ENCODE data around the gene CDC23. TPM values are rescaled to one million over a fixed set of nuclear protein-coding genes. Genes with fewer than 3 reads are reported as not detected.

CDC23 gene
- total and polyA plus RNA-seq, 7 donors, result 7.8 to 33.1 (median 17.2) TPM

DNA sequence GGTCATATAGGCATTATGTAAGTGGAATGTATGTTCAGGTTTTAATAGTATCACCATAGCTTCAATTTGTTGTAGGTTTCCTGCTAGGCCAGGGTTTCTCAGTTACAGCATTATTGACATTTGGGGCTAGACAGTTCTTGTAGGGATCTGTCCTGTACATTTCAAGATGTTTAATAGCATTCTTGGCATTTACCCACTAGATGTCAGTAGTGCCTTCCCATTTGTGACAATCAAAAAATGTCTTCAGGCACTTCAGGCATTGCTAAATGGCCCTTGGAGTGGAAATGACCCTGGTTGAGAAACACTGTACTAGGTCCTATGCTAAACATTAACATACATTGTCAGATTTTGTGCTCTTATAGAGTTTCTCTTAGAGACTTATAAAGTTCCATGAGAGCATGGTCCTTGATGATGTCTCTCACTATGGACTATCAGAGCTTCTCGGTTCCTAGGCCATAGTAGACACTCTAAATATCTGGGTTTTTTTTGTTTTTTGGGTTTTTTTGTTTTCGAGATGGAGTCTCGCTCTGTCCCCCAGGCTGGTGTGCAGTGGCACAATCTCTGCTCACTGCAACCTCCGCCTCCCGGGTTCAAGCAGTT, 32.8 kb downstream of the CDC23 start:
- WGBS, 2 donors, result 76 to 78% methylated on average over 5 of the region's 5 CpGs
- peaks cover 0 to 27% (median 20%) of the 10 kb centered on the region in 4 donors for H3K4me1 ChIP-seq
- H3K4me3 ChIP-seq, result no peak overlapping the region
- no peak for TF ChIP-seq CTCF (IDR thresholded peaks at IDR 0.05)
- no peak for TF ChIP-seq POLR2AphosphoS5 (IDR thresholded peaks at IDR 0.05)
- TF ChIP-seq POLR2A (IDR thresholded peaks at IDR 0.05), result no peak
- no peak for TF ChIP-seq EP300 (IDR thresholded peaks at IDR 0.05)
- H3K27me3 ChIP-seq, result no peaks in the 10 kb centered on the region
- intact Hi-C loops (cut with DNase I), result no loop called here
- peaks cover 0 to 29% (median 8%) of the 10 kb centered on the region in 4 donors for H3K36me3 ChIP-seq
- no peak for DNase-seq
- H3K9me3 ChIP-seq, result no peaks in the 10 kb centered on the region
- H3K27ac ChIP-seq, result no peak overlapping the region

DNA sequence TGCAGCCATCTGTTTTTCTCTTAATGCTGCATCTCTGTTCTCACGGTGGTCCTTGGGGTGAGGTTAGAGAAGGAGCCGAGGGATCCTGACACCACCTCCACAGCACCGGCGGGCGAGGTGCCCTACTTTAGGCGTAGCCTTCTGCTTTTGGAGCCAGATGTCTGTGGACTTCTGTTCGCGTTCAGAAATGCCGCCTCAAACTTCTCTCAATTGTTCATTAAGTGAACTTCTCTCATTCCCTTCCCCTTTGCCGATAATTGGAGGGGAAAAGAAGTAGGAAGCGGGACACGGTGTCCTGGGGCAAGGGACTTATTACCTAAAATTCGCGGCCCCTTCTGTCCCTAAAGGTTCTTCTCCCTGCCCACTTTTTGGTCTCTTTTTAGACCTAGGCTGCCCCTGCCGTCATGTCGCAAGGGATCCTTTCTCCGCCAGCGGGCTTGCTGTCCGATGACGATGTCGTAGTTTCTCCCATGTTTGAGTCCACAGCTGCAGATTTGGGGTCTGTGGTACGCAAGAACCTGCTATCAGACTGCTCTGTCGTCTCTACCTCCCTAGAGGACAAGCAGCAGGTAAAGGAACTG, 33.8 kb downstream of the CDC23 start:
- H3K4me3 ChIP-seq, result peak overlapping the region in 3 of 4 donors; percentile 70 to 78 (median 73)
- 1 to 2% methylated on average over 23 of the region's 23 CpGs for WGBS, 2 donors
- no peak overlapping the region for H3K27ac ChIP-seq

GRCh38 chr5:138178516-138179276, 34.4 kb downstream of the CDC23 start, which contains the start of the genes BRD8 and KIF20A:
BRD8 (minus strand) TSS chr5:138178630; CDS start chr5:138178614, 16 bp downstream.
KIF20A (plus strand) TSS chr5:138179112; CDS start chr5:138179681, 569 bp downstream.
- no peaks in the 10 kb centered on the region for H3K27me3 ChIP-seq
- intact Hi-C loops (cut with DNase I), result loop anchor here (2.0 to 5.0 kb wide), 3 partner anchors 34 to 154 kb away; partner anchors contain the start of genes CDC23, CDC25C and FAM13B
- TF ChIP-seq EP300 (IDR thresholded peaks at IDR 0.05) (peak in 2 of 4 donors; percentile 5 to 64), POLR2A (IDR thresholded peaks at IDR 0.05) (peak in 1 of 2 donors; percentile 23), CTCF (IDR thresholded peaks at IDR 0.05) (no peak), POLR2AphosphoS5 (IDR thresholded peaks at IDR 0.05) (peak; percentile 46 to 88 (median 76))
- peaks cover 0 to 27% (median 20%) of the 10 kb centered on the region in 4 donors for H3K4me1 ChIP-seq
- DNase-seq, result peak; percentile 98
- peak within 1 kb of the TSS; percentile 74 to 93 (median 87) for H3K27ac ChIP-seq
- WGBS, 2 donors, result 0 to 1% methylated on average over 41 of the region's 41 CpGs
- peaks cover 0 to 31% (median 10%) of the 10 kb centered on the region in 4 donors for H3K36me3 ChIP-seq
- H3K4me3 ChIP-seq, result peak within 1 kb of the TSS; percentile 70 to 79 (median 76)
- H3K9me3 ChIP-seq, result no peaks in the 10 kb centered on the region

More for the DNA sequence above, 33.8 kb downstream of the CDC23 start:
- intact Hi-C loops (cut with DNase I), result loop anchor here (2.0 to 5.0 kb wide), 3 partner anchors 33 to 153 kb away; partner anchors contain the start of genes CDC23, CDC25C and FAM13B
- no peak for TF ChIP-seq EP300 (IDR thresholded peaks at IDR 0.05)
- TF ChIP-seq POLR2A (IDR thresholded peaks at IDR 0.05), result no peak
- no peak for TF ChIP-seq CTCF (IDR thresholded peaks at IDR 0.05)
- no peak for TF ChIP-seq POLR2AphosphoS5 (IDR thresholded peaks at IDR 0.05)
- Histone ChIP-seq H3K4me1 (peaks cover 0 to 27% (median 20%) of the 10 kb centered on the region in 4 donors), H3K27me3 (no peaks in the 10 kb centered on the region), H3K9me3 (no peaks in the 10 kb centered on the region), H3K36me3 (peaks cover 0 to 31% (median 9%) of the 10 kb centered on the region in 4 donors)
- no peak for DNase-seq

DNA sequence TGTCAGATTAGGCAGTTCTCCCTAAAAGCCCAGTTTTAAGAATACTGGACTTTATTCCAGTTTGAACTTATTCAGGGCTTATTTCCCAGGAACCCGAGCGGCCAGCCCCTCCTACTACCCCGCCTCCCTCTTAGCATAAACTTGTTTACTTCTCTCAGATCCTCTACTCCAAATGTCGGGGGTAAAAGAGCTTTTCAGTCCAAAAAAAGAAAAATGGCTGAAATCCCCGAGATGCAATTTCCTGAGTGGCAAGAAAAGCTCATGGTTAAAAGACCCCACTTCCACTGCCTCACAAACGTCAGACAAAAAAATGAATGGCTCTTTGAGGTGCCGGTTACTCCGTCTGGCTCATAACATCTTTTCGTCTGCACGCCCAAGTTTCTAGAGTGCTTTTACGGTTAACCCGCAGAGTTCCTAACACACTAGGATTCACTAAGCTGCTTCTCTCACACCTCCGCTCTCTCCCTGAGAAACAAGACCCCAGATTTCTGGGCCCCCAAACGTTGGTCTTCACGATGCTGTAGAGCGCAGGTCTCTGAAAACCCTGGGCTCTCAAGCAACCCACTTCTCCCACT, 35.1 kb downstream of the CDC23 start:
- intact Hi-C loops (cut with DNase I), result loop anchor here (2.0 to 5.0 kb wide), 3 partner anchors 35 to 154 kb away; partner anchors contain the start of genes CDC23, CDC25C and FAM13B

More for the DNA sequence above, 35.1 kb downstream of the CDC23 start:
- Histone ChIP-seq H3K4me1 (peaks cover 0 to 27% (median 20%) of the 10 kb centered on the region in 4 donors), H3K4me3 (peak overlapping the region; percentile 70 to 79 (median 76)), H3K27me3 (no peaks in the 10 kb centered on the region), H3K9me3 (no peaks in the 10 kb centered on the region), H3K27ac (peak overlapping the region; percentile 74 to 93 (median 87)), H3K36me3 (peaks cover 0 to 36% (median 11%) of the 10 kb centered on the region in 4 donors)
- 0% methylated on average over 16 of the region's 16 CpGs for WGBS, 2 donors
- peak in 1 of 2 donors; percentile 44 for TF ChIP-seq POLR2A (IDR thresholded peaks at IDR 0.05)
- TF ChIP-seq CTCF (IDR thresholded peaks at IDR 0.05), result no peak
- TF ChIP-seq EP300 (IDR thresholded peaks at IDR 0.05), result no peak
- TF ChIP-seq POLR2AphosphoS5 (IDR thresholded peaks at IDR 0.05), result no peak
- DNase-seq, result no peak
